HG02884 (cell line): ENCODE measurements around the gene ASB1.
"Not testable (repeated sequence)": the region's sequence is repeated elsewhere in the genome, so short reads cannot be mapped to it uniquely, and the experiment has no call there.

Experiments
- ATAC-seq: cut with Tn5 transposase; IDR thresholded peaks from one replicate; pipeline ENCODE4 v1.9.1; 2021; ENCODE audit warnings: mild to moderate bottlenecking, moderate library complexity; ENCODE audit not compliant: unreplicated experiment

Gene ASB1

DNA sequence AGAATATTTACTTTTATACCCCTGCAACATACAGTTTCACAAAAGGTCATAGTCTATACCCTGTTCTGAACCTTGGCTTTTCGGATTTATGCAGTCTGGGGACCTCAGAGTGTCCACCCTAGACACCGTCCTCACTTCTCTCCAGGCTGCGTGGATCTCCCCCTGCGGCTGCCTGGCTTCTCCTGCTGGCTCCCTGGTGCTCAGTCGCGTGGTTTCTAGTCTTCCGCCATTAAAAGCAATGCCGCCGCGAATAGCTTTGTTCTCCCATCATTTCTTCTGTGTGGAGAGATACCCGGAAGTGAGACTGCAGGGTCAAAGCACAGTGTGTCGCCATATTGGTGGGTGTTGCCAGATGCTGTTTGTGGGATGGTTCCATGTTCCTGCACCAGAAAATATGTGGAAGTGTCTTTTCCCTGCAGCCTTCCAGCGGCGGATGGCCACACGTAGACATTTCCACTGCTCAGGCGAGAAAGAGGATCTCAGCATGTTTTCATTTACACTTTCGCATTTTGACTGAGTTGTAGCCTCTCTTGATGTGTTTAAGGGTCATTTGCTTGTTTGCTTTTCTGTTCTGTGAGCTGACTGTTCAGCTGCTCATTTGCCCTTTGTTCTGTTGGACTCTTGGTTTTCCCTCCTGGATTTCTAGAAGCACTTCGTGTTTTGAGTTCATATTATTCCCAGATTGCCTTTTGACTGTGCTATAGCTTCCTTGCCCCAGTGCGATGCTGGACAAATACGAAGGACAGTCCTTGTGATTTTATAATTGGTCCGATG lies 22.9 kb upstream of the ASB1 start:
- no peak for ATAC-seq

DNA sequence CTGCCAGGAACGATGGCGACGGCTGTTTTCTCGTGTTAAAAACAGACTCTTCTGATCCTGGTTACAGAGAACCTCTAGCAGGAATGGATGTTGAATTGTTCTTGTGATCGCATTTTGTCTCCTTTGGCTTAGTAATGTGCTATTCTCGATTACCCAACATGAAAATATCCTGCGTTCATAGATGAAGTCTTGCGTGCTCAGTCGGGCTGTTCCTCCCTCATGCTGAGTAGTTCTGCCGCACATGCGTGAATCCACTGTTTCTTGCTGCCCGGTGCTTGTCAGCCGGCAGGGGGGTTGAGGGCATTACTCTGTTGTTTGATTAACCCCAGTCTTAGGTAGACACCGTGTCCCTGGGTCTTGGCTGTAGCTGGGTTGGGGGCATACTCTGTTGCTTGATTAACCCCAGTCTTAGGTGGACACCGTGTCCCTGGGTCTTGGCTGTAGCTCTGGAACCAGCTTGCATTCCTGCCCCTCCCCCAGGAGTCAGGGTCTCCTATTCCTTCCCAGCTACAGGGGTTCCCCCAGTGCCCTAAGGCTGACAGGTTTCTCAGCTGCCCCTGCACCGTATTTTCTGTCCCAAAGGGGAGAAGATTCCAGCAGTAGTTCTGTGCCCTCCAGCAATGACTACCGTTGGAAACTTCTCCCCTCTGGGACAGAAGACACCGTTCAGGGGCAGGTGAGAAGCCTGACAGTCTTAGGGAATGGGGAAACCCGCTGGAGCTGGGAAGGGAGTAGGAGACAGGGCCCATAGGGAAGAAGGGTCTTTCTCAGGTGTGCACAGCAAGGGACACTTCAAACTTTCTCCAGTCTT lies 22.1 kb upstream of the ASB1 start:
- ATAC-seq = no peak

DNA sequence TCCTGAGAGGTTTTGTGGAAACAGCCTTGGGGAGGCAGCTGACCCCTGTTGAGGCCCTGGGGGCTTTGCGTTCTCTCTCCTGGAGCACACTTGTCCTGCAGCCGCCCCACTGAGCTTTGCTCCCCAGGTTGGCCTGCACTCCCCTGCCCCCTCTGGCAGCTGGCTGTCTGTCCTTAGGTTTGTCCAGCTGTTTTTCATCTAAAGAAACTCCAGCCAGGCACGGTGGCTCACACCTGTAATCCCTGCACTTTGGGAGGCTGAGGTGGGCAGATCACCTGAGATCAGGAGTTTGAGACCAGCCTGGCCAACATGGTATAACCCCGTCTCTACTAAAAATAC lies 21.5 kb upstream of the ASB1 start:
- not testable (repeated sequence) for ATAC-seq

GRCh38 chr2:238406221-238406997 lies 20.3 kb upstream of the ASB1 start:
- no peak for ATAC-seq

- no peak for ATAC-seq
Measured at GRCh38 chr2:238406998-238407285, 19.8 kb upstream of the ASB1 start.

- ATAC-seq = no peak
Measured at GRCh38 chr2:238407566-238407965, 19.2 kb upstream of the ASB1 start.

DNA sequence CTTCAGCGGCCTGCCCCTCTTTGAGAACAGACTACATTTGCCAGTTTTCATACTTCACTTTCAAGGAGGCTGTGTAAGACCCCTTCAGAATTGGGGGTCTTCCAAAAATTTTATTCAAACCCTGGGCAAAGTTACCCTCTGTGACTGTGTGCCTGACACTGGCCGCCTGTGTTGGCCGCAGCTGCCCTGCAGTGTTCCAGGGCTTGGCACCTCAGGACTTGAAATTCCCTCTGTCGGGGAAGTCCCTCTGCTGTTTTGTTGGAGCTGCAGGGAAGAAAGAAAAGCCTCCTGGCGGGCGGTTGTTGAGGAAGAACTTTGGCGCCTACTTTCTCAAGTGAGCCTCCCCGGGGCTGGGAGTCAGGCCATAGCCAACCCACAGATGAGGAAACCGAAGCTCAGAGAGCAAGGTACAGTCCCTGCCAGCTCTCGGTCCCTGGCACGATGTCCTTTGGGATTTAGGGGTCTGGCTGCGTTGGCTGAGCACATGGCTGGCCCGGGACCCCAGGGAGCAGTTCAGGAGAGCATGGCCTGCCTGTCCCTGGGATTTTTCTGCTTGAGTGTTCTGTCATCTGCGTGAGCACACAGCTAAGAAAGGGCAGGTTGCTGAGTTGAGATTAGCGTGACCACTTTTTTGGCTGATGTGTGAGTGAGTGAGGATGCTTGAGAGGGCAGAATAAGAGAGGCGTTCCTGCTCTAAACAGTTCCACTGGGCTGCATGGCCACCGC lies 17.9 kb upstream of the ASB1 start:
- ATAC-seq = no peak

DNA sequence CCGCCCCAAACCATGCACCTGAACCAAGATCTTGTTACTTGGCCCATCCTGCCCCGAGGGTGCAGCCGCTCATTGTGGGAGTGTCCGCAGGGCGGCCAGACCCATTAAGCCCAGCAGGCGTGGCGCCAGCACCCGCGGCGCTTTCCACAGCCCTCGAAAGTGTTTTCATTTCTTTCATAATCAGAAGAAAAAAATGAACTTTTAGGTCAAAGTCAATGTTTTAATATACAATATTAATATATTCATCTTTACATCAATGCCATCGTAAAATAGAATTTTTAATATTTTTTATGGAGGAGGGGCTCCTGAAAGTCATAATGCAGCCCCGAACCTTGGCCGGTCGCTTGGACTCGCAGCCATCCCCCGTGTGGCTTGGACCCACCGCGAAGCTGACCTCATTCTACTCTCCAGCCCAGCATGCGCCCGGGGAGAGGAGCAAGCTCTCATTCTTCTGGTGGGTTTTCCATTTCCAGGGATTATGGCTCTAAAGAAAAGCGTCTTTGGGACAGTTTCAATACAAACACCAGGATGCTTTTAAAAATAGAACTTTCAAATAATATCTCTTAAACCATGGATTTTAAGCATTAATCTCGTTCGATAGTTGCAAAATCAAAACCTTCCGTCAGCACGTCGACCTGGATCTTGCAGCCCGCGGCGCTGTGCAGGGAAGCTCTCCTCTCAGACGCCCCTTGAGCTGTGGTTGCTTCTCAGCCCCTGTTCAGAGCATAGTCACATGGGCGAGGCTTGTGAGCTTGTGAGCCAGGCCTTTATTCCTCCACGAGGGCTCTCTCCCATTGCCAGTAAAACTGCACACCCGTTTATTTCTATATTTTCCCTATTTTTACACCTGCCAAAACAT lies 17.2 kb upstream of the ASB1 start:
- no peak for ATAC-seq

DNA sequence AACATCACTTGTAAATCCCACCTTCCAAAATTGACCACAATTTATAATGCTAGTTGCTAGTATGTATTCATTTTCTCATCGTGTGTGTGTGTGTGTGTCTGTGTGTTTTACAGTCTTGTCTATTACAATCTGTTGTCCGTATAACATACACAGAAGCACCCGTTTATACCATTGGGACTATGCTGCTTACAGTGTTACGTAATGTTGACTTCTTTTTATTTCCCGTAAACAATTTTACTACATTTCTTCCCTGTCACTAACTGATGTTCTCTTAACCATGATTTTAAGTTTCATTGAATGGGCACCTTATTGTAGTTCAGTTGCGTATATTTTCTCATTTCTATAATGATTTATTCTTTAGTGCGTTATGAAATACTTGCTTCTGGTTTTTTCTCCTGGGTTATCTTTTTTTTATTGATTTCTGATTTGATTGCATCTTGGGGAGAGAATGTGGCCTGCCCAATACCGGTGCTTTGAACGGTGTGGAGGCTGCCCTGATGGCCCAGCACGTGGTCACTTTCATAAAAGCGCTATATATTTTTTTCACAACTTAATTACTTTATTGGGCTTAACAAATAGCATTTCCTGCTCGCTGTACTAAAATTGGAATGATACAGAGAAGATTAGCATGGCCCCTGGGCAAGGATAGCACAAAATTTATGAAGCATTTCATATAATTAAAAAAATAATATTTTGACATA lies 14.5 kb upstream of the ASB1 start:
- no peak for ATAC-seq

DNA sequence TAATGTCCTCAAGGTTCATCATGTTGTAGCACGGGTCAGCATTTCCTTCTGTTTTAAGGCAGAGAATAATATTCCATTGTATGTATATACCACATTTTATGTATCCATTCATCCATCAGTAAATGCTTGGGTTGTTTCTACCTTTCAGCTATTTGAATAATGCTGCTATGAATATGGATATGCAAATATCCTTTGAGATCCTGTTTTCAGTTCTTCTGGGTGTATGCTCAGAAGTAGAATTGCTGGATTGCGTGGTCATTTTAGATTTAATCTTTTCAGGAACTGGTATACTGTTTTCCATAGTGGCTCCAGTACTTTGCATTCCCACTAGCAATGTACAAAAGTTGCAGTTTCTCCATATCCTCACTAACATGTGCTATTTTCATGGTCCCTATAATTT lies 13.4 kb upstream of the ASB1 start:
- ATAC-seq = no peak

- ATAC-seq = no peak
Measured at GRCh38 chr2:238415036-238415764, 11.5 kb upstream of the ASB1 start.

GRCh38 chr2:238415893-238416292 lies 10.8 kb upstream of the ASB1 start:
- ATAC-seq = no peak

DNA sequence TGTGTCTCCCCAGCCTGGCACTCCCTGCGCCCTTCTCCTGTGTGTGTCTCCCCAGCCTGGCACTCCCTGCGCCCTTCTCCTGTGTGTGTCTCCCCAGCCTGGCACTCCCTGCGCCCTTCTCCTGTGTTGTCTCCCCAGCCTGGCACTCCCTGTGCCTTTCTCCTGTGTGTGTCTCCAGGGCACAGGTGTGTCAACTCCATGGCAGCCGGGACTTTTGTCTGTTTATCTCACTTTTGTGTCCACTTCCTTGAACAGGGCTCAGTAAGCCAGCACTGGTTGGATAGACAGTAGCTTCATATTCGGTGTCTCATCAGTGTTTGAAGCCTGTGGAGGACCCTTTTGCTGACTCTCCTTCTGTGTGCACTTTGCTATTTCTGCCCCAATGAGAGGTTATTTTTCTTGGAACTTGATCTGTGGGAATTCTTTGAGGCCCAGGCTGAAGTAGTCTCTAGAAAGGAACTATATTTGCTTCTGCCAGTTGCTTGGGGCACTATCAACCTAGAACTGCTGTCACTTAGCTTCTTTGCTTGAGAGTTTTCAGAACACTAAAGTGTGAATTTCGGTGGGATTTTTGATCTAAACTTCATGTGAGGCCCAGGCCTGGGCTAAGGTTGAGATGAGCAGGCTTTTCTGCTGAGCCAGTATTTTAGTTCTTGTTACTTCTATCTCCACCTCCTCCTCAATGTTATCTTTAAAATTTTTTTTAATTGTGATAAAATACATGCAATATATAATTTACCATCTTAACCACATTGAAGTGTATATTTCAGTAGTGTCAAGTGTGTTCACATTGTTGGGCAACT lies 8.3 kb upstream of the ASB1 start:
- no peak for ATAC-seq

DNA sequence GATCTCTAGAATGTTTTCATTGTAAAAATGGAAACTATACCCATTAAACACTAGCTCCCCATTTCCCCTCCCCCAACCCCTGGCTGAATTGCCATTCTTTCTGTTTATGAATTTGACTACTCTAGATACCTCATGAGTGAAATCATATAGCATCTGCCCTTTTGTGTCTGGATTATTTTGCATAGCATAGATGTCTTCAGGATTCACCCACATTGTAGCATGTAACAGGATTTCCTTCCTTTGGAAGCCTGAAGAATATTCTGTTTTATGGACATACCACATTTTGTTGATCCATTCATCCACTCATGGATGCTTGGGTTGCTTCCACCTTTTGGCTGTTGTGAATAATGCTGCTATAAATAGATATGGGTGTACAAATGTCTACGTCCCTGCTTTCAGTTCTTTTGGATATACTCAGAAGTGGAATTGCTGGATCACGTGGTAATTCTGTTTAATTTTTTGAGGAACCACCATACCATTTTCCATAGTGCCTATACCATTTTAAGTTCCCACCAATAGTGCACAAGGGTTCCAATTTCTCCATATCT lies 7.7 kb upstream of the ASB1 start:
- no peak for ATAC-seq

GRCh38 chr2:238420442-238420841 lies 6.3 kb upstream of the ASB1 start:
- ATAC-seq = no peak

DNA sequence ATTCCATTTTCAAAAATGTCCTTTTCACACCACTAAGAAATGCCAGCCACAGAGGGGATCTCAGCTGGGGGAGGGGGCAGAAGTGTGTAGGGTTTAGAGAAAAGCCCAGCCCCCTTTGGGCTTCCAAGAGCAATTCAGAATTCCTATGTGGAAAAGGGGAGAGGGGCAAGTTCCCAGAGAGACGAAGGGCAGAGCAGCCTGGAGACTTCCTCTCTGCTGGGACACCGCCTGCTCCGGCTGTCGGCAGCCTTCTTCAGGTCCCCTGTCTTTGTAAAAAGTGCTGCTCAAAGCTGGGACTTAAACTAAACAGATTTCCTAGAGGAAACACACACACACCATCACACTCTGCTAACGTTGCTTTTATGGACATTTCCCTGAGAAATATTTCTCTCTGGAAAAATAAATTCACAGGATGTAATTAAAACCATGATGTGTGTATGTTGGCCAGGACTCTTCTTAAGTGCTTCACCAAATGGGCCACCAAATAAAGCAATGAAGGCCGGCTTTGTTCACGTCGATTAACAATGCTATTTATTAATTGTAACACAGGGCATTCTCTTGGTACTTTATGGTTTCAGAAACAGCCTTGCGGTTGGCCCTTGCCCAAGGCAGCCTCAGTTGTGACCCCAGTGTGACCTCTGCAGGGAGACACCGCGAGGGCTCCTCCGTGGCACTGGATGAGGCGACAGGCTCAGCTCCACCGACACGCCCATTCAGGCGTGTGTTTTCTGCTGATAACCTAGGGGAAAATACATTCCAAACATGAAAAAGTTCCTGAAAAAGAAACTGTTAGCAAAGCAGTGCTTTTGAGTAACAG lies 5.6 kb upstream of the ASB1 start:
- ATAC-seq = no peak

DNA sequence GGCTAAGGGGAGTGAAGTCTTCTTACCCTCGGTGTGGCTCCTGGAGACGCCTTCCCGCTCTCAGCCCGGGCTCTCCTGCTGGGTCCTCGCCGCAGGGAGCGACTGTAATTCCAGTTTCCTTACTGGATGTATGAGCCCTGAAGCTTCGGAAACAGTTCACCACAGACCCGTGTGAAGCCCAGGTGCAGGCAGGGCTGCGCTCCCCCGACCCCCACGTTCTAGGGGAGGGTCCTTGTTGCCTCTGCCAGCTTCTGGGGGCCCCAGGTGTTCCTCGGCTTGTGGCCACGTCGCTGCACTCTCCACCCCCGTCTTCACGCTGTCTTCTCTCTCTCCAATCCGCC lies 5.1 kb upstream of the ASB1 start:
- no peak for ATAC-seq
